ENCODE data around the gene OR51A4.
"Not testable (repeated sequence)": the region's sequence is repeated elsewhere in the genome, so short reads cannot be mapped to it uniquely, and the experiment has no call there.

The OR51A4 gene

GRCh38 chr11:4947505-4947904 lies at the start of gene OR51A4:
OR51A4 (minus strand) TSS chr11:4947605; CDS start chr11:4947100, 505 bp downstream.
- H3K9me3 Mint-ChIP-seq, result no peaks in the 10 kb centered on the region
- no peaks in the 10 kb centered on the region for H3K36me3 Mint-ChIP-seq
- no peaks in the 10 kb centered on the region for H3K27me3 Mint-ChIP-seq
- CTCF ChIA-PET, result no interaction called here
- H3K27ac Mint-ChIP-seq, result no peak within 1 kb of the TSS
- no peak within 1 kb of the TSS for H3K4me3 Mint-ChIP-seq
- DNase-seq, result no peak
- H3K4me1 Mint-ChIP-seq, result no peaks in the 10 kb centered on the region

GRCh38 chr11:4994551-4994950 lies 47.1 kb upstream of the OR51A4 start, which contains the start of gene OR51L1:
OR51L1 (plus strand) TSS chr11:4994851; CDS start chr11:4998983, 4,132 bp downstream.
- Mint-ChIP-seq H3K27ac (no peak within 1 kb of the TSS), H3K4me3 (no peak within 1 kb of the TSS), H3K4me1 (no peaks in the 10 kb centered on the region), H3K9me3 (no peaks in the 10 kb centered on the region), H3K27me3 (no peaks in the 10 kb centered on the region), H3K36me3 (no peaks in the 10 kb centered on the region)
- DNase-seq, result no peak
- CTCF ChIA-PET, result no interaction called here

GRCh38 chr11:4991060-4991459 lies 43.7 kb upstream of the OR51A4 start:
- no peaks in the 10 kb centered on the region for H3K9me3 Mint-ChIP-seq
- DNase-seq, result no peak
- no peaks in the 10 kb centered on the region for H3K4me1 Mint-ChIP-seq
- no peaks in the 10 kb centered on the region for H3K36me3 Mint-ChIP-seq
- H3K4me3 Mint-ChIP-seq, result no peak overlapping the region
- H3K27ac Mint-ChIP-seq, result no peak overlapping the region
- H3K27me3 Mint-ChIP-seq, result no peaks in the 10 kb centered on the region
- CTCF ChIA-PET, result no interaction called here

GRCh38 chr11:4983841-4984240 lies 36.4 kb upstream of the OR51A4 start:
- Mint-ChIP-seq H3K4me3 (no peak overlapping the region), H3K4me1 (no peaks in the 10 kb centered on the region), H3K36me3 (no peaks in the 10 kb centered on the region), H3K27me3 (no peaks in the 10 kb centered on the region), H3K9me3 (no peaks in the 10 kb centered on the region), H3K27ac (no peak overlapping the region)
- CTCF ChIA-PET, result no interaction called here
- DNase-seq, result no peak

- H3K4me1 Mint-ChIP-seq, result no peaks in the 10 kb centered on the region
- CTCF ChIA-PET, result no interaction called here
- no peak overlapping the region for H3K27ac Mint-ChIP-seq
- H3K4me3 Mint-ChIP-seq, result no peak overlapping the region
- no peaks in the 10 kb centered on the region for H3K9me3 Mint-ChIP-seq
- no peaks in the 10 kb centered on the region for H3K36me3 Mint-ChIP-seq
- DNase-seq, result no peak
- no peaks in the 10 kb centered on the region for H3K27me3 Mint-ChIP-seq
Observed at GRCh38 chr11:4982678-4983077, 35.3 kb upstream of the OR51A4 start.

- Mint-ChIP-seq H3K27ac (no peak overlapping the region), H3K4me3 (no peak overlapping the region), H3K9me3 (no peaks in the 10 kb centered on the region), H3K36me3 (no peaks in the 10 kb centered on the region), H3K4me1 (no peaks in the 10 kb centered on the region), H3K27me3 (no peaks in the 10 kb centered on the region)
- DNase-seq, result no peak
- CTCF ChIA-PET, result no interaction called here
Observed at GRCh38 chr11:4979036-4979435, 31.6 kb upstream of the OR51A4 start.

- DNase-seq, result no peak
- no peak overlapping the region for H3K4me3 Mint-ChIP-seq
- CTCF ChIA-PET, result no interaction called here
- no peaks in the 10 kb centered on the region for H3K9me3 Mint-ChIP-seq
- H3K27me3 Mint-ChIP-seq, result no peaks in the 10 kb centered on the region
- no peak overlapping the region for H3K27ac Mint-ChIP-seq
- no peaks in the 10 kb centered on the region for H3K36me3 Mint-ChIP-seq
- H3K4me1 Mint-ChIP-seq, result no peaks in the 10 kb centered on the region
Observed at GRCh38 chr11:4975436-4975835, 28.0 kb upstream of the OR51A4 start.

GRCh38 chr11:4962816-4963215 lies 15.4 kb upstream of the OR51A4 start:
- Mint-ChIP-seq H3K36me3 (no peaks in the 10 kb centered on the region), H3K4me3 (no peak overlapping the region), H3K27me3 (no peaks in the 10 kb centered on the region), H3K27ac (no peak overlapping the region), H3K4me1 (no peaks in the 10 kb centered on the region), H3K9me3 (peaks cover 5% of the 10 kb centered on the region)
- CTCF ChIA-PET, result no interaction called here
- no peak for DNase-seq

GRCh38 chr11:4960877-4961276 lies 13.5 kb upstream of the OR51A4 start:
- CTCF ChIA-PET, result no interaction called here
- H3K36me3 Mint-ChIP-seq, result no peaks in the 10 kb centered on the region
- no peaks in the 10 kb centered on the region for H3K27me3 Mint-ChIP-seq
- H3K4me1 Mint-ChIP-seq, result no peaks in the 10 kb centered on the region
- DNase-seq, result no peak
- H3K4me3 Mint-ChIP-seq, result no peak overlapping the region
- H3K9me3 Mint-ChIP-seq, result peaks cover 5% of the 10 kb centered on the region
- H3K27ac Mint-ChIP-seq, result no peak overlapping the region

GRCh38 chr11:4957396-4957795 lies 10.0 kb upstream of the OR51A4 start:
- H3K4me3 Mint-ChIP-seq, result no peak overlapping the region
- CTCF ChIA-PET, result no interaction called here
- H3K27me3 Mint-ChIP-seq, result no peaks in the 10 kb centered on the region
- peaks cover 2% of the 10 kb centered on the region for H3K9me3 Mint-ChIP-seq
- DNase-seq, result no peak
- no peak overlapping the region for H3K27ac Mint-ChIP-seq
- H3K4me1 Mint-ChIP-seq, result no peaks in the 10 kb centered on the region
- no peaks in the 10 kb centered on the region for H3K36me3 Mint-ChIP-seq

- H3K27me3 Mint-ChIP-seq, H3K4me1 Mint-ChIP-seq, H3K4me3 Mint-ChIP-seq, H3K9me3 Mint-ChIP-seq, DNase-seq, CTCF ChIA-PET, H3K27ac Mint-ChIP-seq, H3K36me3 Mint-ChIP-seq: not testable (repeated sequence)
Observed at GRCh38 chr11:4955613-4956012, 8.2 kb upstream of the OR51A4 start, which contains the start of gene OR51A2. OR51A2 (minus strand) TSS chr11:4955713; CDS start chr11:4955713, 0 bp downstream.

GRCh38 chr11:4936745-4937144 lies 10.7 kb downstream of the OR51A4 start:
- CTCF ChIA-PET, result no interaction called here

GRCh38 chr11:4932751-4933150 lies 14.7 kb downstream of the OR51A4 start:
- no peak for DNase-seq
- H3K4me3 Mint-ChIP-seq, result no peak overlapping the region
- H3K9me3 Mint-ChIP-seq, result no peaks in the 10 kb centered on the region
- H3K27ac Mint-ChIP-seq, result no peak overlapping the region
- H3K27me3 Mint-ChIP-seq, result no peaks in the 10 kb centered on the region
- no peaks in the 10 kb centered on the region for H3K4me1 Mint-ChIP-seq
- CTCF ChIA-PET, result no interaction called here
- H3K36me3 Mint-ChIP-seq, result no peaks in the 10 kb centered on the region

More at GRCh38 chr11:4936745-4937144, 10.7 kb downstream of the OR51A4 start:
- Mint-ChIP-seq H3K4me1 (no peaks in the 10 kb centered on the region), H3K27me3 (no peaks in the 10 kb centered on the region), H3K36me3 (no peaks in the 10 kb centered on the region), H3K9me3 (no peaks in the 10 kb centered on the region), H3K4me3 (no peak overlapping the region), H3K27ac (no peak overlapping the region)
- no peak for DNase-seq

GRCh38 chr11:4926608-4927007 lies 20.8 kb downstream of the OR51A4 start:
- no peaks in the 10 kb centered on the region for H3K27me3 Mint-ChIP-seq
- DNase-seq, result no peak
- H3K27ac Mint-ChIP-seq, result no peak overlapping the region
- H3K4me3 Mint-ChIP-seq, result no peak overlapping the region
- H3K4me1 Mint-ChIP-seq, result no peaks in the 10 kb centered on the region
- H3K9me3 Mint-ChIP-seq, result no peaks in the 10 kb centered on the region
- H3K36me3 Mint-ChIP-seq, result no peaks in the 10 kb centered on the region
- CTCF ChIA-PET, result no interaction called here

GRCh38 chr11:4924239-4924638 lies 23.2 kb downstream of the OR51A4 start, which contains the start of gene OR51G1:
OR51G1 (minus strand) TSS chr11:4924339; CDS start chr11:4924339, 0 bp downstream.
- Mint-ChIP-seq H3K4me1 (no peaks in the 10 kb centered on the region), H3K9me3 (no peaks in the 10 kb centered on the region), H3K36me3 (no peaks in the 10 kb centered on the region), H3K27ac (no peak within 1 kb of the TSS), H3K27me3 (no peaks in the 10 kb centered on the region), H3K4me3 (no peak within 1 kb of the TSS)
- CTCF ChIA-PET, result no interaction called here
- no peak for DNase-seq

- H3K36me3 Mint-ChIP-seq, result no peaks in the 10 kb centered on the region
- no peaks in the 10 kb centered on the region for H3K27me3 Mint-ChIP-seq
- H3K4me3 Mint-ChIP-seq, result no peak overlapping the region
- H3K9me3 Mint-ChIP-seq, result no peaks in the 10 kb centered on the region
- CTCF ChIA-PET, result no interaction called here
- H3K27ac Mint-ChIP-seq, result no peak overlapping the region
- DNase-seq, result no peak
- H3K4me1 Mint-ChIP-seq, result no peaks in the 10 kb centered on the region
Observed at GRCh38 chr11:4922304-4922703, 25.1 kb downstream of the OR51A4 start.

Data from activated naive CD4-positive, alpha-beta T cell treated with anti-CD3 and anti-CD28 coated beads, Interleukin-2, amount 10 ng/mL, durations not matched to agents 7 days and 5 days (primary cell).